Sigmoid colon (tissue), 7 donors: Measurements from ENCODE around the gene AGAP2. TPM values are rescaled to one million over a fixed set of nuclear protein-coding genes. Genes with fewer than 3 reads are reported as not detected.

Experiments used
- DNase-seq: peaks from one replicate; pipeline ENCODE4 v3.0.0-alpha.2; 2019
- H3K27ac ChIP-seq, 4 donors: fragments of 200-600 bp; sonication (generic); one replicate each; pipeline ENCODE4 v1.5.1; 2016 to 2019; ENCODE audit warnings: mild to moderate bottlenecking in 1 of 4
- H3K27me3 ChIP-seq, 3 donors: fragments of 200-600 bp; sonication (generic); one replicate each; pipeline ENCODE4 v1.5.1; 2019; ENCODE audit warnings: mild to moderate bottlenecking in 1 of 3
- H3K36me3 ChIP-seq, 4 donors: fragments of 200-600 bp; sonication (generic); one replicate each; pipeline ENCODE4 v1.5.1; 2016 to 2019
- H3K4me1 ChIP-seq, 4 donors: fragments of 200-600 bp; sonication (generic); one replicate each; pipeline ENCODE4 v1.5.1; 2017 to 2019
- H3K4me3 ChIP-seq, 4 donors: fragments of 200-600 bp; sonication (generic); one replicate each; pipeline ENCODE4 v1.5.1; 2017 to 2019; ENCODE audit warnings: mild to moderate bottlenecking in 2 of 4, moderate library complexity in 1 of 4
- H3K9me3 ChIP-seq, 4 donors: fragments of 200-600 bp in 3 of 4; sonication (generic) in 3 of 4; one replicate each; pipeline versions ENCODE4 v1.5.1 to v1.6.1; 2013 to 2019
- CTCF ChIP-seq, 4 experiments: fragments of 450-650 bp in 3 of 4; fragments of 200-600 bp in 1 of 4; IDR thresholded peaks; one replicate each; pipeline ENCODE4 v1.5.1; 2016 to 2019; ENCODE audit warnings: antibody characterized with exemption in 4 of 4, mild to moderate bottlenecking in 3 of 4, moderate library complexity in 2 of 4
- EP300 ChIP-seq, 4 donors: sonication (generic); formaldehyde crosslinking; IDR thresholded peaks; one replicate each; pipeline ENCODE4 v1.6.1; 2017; ENCODE audit warnings: antibody characterized with exemption in 4 of 4
- POLR2A ChIP-seq, 2 donors: fragments of 450-650 bp; IDR thresholded peaks; one replicate each; pipeline ENCODE4 v1.6.1; 2016; ENCODE audit warnings: antibody characterized with exemption in 2 of 2, mild to moderate bottlenecking in 2 of 2, moderate library complexity in 2 of 2
- POLR2AphosphoS5 ChIP-seq, 4 donors: sonication (generic); formaldehyde crosslinking; IDR thresholded peaks; one replicate each; pipeline ENCODE4 v1.6.1; 2017; ENCODE audit warnings: antibody characterized with exemption in 4 of 4
- WGBS, 2 donors: extraction: QIAGEN DNeasy Blood & Tissue Kit; methylation state at CpG; one replicate each; pipeline ENCODE4 v1.1.7; 2013; 5-methylcytosine and 5-hydroxymethylcytosine counted together
- intact Hi-C: fragments of 100-400 bp; cut with DNase I; formaldehyde crosslinking; loops from one replicate; pipeline ENCODE4 v1.15.1; 2023
- polyA plus RNA-seq, 3 donors: library from polyadenylated mRNA; stranded (reverse); fragments of 200-250 nt; gene quantifications; one replicate each; pipeline ENCODE4 v1.2.3, GENCODE V29; 2013
- total RNA-seq, 4 donors: library from RNA; depleted of rRNA; stranded (reverse); fragments of >200 nt; gene quantifications; one replicate each; pipeline ENCODE4 v1.1.0, GENCODE V29; 2016
- donor health status: healthy with polysubstance abuse.
- donor health status: Bipolar disorder and iron deficiency.
- donor health status: healthy.

Gene AGAP2
- total and polyA plus RNA-seq, 7 donors, result under 0.01 to 6.4 (median 1.4) TPM

- TF ChIP-seq POLR2AphosphoS5 (IDR thresholded peaks at IDR 0.05) (no peak), CTCF (IDR thresholded peaks at IDR 0.05) (no peak)
- Histone ChIP-seq H3K4me3 (peak overlapping the region; percentile 66 to 80 (median 70)), H3K27me3 (peaks cover 0 to 5% (median 4%) of the 10 kb centered on the region in 3 donors), H3K27ac (peak overlapping the region; percentile 91 to 96 (median 93)), H3K4me1 (peaks cover 0 to 29% (median 24%) of the 10 kb centered on the region in 4 donors), H3K9me3 (no peaks in the 10 kb centered on the region), H3K36me3 (peaks cover 0 to 29% (median 0%) of the 10 kb centered on the region in 4 donors)
- peak; percentile 95 for DNase-seq
- 2 to 4% methylated on average over 16 of the region's 16 CpGs for WGBS, 2 donors
- intact Hi-C loops, result no loop called here
Observed at GRCh38 chr12:57771236-57771872, 32.8 kb upstream of the AGAP2 start.

GRCh38 chr12:57770734-57771133 lies 32.2 kb upstream of the AGAP2 start:
- WGBS, 2 donors, result 86 to 90% methylated on average over 4 of the region's 4 CpGs

GRCh38 chr12:57769594-57769993 lies 31.1 kb upstream of the AGAP2 start:
- WGBS, 2 donors, result 95 to 96% methylated on average over 11 of the region's 11 CpGs
- Histone ChIP-seq H3K36me3 (peaks cover 0 to 17% (median 0%) of the 10 kb centered on the region in 4 donors), H3K4me3 (no peak overlapping the region), H3K27me3 (peaks cover 16 to 23% (median 22%) of the 10 kb centered on the region in 3 donors), H3K4me1 (peaks cover 0 to 47% (median 41%) of the 10 kb centered on the region in 4 donors), H3K27ac (no peak overlapping the region), H3K9me3 (no peaks in the 10 kb centered on the region)
- TF ChIP-seq POLR2AphosphoS5 (IDR thresholded peaks at IDR 0.05) (no peak), POLR2A (IDR thresholded peaks at IDR 0.05) (no peak), CTCF (IDR thresholded peaks at IDR 0.05) (no peak), EP300 (IDR thresholded peaks at IDR 0.05) (no peak)
- intact Hi-C loops, result no loop called here
- no peak for DNase-seq

More at GRCh38 chr12:57770734-57771133, 32.2 kb upstream of the AGAP2 start:
- Histone ChIP-seq H3K27me3 (peaks cover 4 to 11% (median 10%) of the 10 kb centered on the region in 3 donors), H3K4me1 (peaks cover 0 to 35% (median 30%) of the 10 kb centered on the region in 4 donors), H3K27ac (peak overlapping the region; percentile 91 to 96 (median 93)), H3K9me3 (no peaks in the 10 kb centered on the region), H3K4me3 (no peak overlapping the region), H3K36me3 (peaks cover 0 to 24% (median 0%) of the 10 kb centered on the region in 4 donors)
- no peak for DNase-seq
- TF ChIP-seq CTCF (IDR thresholded peaks at IDR 0.05) (no peak), POLR2A (IDR thresholded peaks at IDR 0.05) (no peak), EP300 (IDR thresholded peaks at IDR 0.05) (no peak), POLR2AphosphoS5 (IDR thresholded peaks at IDR 0.05) (no peak)
- intact Hi-C loops, result no loop called here

DNA sequence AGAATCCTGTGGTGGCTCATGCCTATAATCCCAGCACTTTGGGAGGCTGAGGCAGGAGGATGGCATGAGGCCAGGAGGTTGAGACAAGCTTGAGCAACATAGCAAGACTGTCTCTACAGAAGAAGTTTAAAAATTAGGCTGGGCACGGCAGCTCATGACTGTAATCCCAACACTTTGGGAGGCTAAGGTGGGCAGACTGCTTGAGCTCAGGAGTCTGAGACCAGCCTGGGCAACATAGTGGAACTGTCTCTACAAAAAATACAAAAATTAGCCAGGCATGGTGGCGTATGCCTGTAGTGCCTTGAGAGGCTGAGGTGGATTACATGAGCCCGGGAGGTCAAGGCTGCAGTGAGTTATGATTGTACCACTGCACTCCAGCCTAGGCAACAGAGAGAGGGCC lies 29.3 kb upstream of the AGAP2 start:
- Histone ChIP-seq H3K36me3 (peaks cover 0 to 17% (median 0%) of the 10 kb centered on the region in 4 donors), H3K27me3 (peaks cover 28 to 40% (median 39%) of the 10 kb centered on the region in 3 donors), H3K4me3 (no peak overlapping the region), H3K4me1 (peaks cover 0 to 42% (median 36%) of the 10 kb centered on the region in 4 donors), H3K27ac (no peak overlapping the region), H3K9me3 (no peaks in the 10 kb centered on the region)
- DNase-seq, result no peak
- TF ChIP-seq EP300 (IDR thresholded peaks at IDR 0.05), result no peak
- TF ChIP-seq POLR2A (IDR thresholded peaks at IDR 0.05), result no peak
- TF ChIP-seq POLR2AphosphoS5 (IDR thresholded peaks at IDR 0.05), result no peak
- no peak for TF ChIP-seq CTCF (IDR thresholded peaks at IDR 0.05)
- intact Hi-C loops, result no loop called here
- WGBS, 2 donors, result 94 to 97% methylated on average over 3 of the region's 3 CpGs
